HG03354 (cell line): Measurements from ENCODE around the gene RBM18.

Source experiments
- ATAC-seq: cut with Tn5 transposase; IDR thresholded peaks from one replicate; pipeline ENCODE4 v1.9.1; 2021; ENCODE audit warnings: mild to moderate bottlenecking; ENCODE audit not compliant: unreplicated experiment, poor library complexity, severe bottlenecking

Gene RBM18

DNA sequence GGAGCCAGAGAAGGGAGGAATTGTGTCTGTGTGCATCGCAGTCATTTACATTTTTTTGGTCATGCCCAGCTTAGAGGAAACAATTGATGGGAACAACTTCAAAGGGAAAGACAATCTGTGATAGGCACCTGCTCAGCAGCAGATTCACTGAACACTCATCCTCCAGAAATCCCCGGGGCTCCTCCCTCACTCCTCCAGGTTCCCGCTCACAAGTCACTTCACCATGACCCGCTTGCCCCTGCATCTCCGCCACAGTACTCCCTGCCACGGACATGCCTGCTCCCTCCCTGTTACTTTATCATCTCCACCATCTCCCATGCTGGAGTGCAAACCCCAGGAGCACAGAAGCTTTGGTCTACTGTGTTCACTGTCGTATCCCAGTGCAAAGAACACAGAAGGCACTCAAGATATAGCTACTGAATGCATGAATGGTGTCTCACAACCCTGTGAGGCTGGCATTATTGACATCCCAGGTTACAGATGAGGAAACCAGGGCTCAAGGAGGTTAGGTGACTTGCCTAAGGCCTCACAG, 52.1 kb downstream of the RBM18 start:
- ATAC-seq = no peak

DNA sequence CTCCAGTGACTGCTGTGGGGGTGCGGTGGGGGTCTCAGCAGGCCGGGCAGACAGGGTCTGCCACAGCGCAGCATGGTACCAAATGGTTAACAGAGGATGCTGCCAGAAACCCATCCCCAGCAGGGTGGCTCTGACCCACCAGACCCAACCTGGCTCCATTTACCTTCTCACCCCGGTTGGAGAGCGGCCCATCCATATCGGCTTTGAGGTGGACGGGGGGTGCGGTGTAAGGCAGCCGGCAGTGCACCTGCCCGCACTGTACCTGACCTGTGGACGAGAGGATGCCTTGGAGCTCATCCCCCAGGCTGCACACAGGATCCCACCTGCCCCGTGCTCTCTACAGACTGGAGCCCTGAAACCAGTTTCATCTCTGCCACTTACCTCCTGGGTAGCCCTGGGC, 55.2 kb downstream of the RBM18 start:
- ATAC-seq = no peak

DNA sequence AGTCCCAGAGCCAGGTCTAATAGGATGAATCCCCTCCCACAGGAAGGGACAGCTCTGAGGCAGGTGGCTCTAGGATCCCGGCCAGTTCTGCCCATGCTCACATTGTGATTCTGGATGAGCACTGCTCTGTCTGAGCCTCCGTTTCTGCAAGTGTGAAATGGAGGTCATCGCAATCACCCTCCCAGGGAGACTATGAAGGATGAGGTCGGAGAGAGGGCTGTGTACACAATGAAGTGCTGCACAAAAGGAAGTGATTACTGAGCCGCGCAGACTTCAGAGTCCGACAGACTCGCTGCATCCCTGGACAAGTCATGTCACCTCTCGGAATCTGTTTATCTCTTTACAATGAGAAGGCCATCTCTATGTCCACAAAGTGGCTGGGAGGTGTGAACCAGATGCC, 57.5 kb downstream of the RBM18 start:
- ATAC-seq = no peak

DNA sequence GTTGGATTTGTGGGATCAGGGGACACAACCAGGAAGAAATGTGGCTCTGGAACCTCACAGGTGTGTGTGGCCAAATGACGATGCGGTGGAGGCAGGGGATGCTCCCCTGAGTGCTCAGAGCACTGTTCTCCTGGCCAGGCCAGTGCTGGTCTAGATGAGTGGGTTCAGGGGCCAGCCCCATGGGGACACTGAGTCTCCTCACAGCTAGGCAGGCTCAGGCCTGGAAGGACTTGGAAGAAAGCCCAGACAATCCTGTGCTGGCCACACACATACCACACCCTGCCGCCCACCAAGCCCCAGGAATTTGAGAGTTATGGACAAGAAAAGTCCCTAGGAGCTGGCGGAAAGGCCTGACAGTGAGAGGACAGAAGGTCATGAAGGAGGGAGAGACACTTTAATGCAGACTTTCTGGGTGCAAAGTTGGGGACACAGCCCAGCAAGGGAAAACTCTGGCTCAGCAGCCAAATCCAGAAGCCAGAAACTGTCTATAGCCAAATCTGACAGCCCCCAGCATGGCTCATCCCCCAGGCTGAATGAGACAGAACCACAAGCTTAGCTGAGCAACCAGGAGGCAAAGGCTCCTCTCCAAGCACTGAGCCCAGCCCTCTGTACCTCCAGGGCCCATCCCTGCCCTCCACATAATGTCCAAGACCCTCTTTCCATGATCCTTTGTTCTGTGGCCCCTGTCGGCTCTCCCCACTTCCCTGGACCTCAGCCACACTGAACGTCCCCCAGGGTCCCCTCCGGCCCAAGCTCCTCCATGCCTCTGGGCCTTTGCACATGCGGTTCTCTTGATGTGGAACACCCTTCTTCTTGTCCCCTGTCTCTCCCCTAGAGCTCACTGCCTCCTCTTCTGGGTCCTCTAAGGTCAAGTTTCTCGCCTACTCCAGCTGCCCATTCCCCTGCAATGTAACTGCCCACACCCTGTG, 58.3 kb downstream of the RBM18 start:
- ATAC-seq = no peak

DNA sequence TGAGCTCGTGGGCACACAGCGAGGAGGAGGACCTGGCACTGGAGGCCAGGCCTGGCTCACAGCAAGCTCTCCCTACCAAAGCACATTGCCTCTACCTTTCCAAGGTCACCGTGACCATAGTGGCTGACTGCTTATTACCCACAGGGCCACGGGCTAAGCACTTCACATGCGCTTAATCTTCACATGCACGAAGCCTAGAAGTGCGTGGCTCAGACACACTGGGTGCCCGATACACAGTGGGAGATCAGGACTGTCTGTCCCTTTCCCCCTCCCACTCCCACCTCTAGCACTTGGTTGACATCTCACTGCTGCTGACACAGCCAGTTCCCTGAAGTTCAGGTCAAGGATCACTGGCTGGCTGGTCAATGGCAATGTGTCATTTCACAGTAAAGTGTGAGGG, 59.5 kb downstream of the RBM18 start:
- ATAC-seq = no peak

DNA sequence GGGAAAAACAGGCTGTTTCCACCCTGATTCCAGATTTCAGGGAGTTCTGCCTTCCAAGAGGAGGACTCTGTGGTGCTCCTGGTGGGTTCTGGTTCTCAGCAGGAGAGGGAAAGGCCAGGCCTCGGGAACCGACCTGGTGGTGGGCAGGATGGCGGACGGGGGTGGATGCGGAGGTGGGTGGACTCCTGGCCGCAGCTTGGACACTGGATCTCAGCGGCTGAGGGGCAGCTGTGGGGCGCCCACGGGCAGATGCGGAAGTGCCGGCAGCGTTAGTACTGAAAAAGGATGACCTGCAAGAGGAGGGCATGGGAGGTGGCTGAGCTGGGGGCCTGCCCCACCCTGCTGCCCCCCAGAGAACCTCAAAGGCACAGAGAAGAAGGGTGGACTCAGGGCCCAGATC, 60.1 kb downstream of the RBM18 start:
- no peak for ATAC-seq

DNA sequence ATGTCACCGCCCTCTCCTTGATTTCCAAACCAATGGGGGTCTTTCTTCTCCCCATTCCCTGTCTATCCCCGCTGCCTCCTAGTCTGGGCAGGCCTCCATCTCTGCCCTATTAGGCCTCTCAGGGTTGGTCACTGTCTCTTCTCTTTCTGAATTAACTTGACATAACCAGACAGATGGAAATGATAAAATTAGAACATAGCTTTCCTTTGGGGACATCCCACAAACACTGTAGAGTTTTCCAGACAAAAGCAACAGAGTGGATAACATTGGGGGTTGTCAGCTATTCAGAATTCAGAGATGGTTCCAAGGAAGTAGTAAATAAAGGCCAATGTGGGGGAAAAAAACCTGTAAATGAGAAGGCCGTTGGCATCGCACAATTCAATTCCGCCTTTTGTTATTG, 60.6 kb downstream of the RBM18 start:
- no peak for ATAC-seq

DNA sequence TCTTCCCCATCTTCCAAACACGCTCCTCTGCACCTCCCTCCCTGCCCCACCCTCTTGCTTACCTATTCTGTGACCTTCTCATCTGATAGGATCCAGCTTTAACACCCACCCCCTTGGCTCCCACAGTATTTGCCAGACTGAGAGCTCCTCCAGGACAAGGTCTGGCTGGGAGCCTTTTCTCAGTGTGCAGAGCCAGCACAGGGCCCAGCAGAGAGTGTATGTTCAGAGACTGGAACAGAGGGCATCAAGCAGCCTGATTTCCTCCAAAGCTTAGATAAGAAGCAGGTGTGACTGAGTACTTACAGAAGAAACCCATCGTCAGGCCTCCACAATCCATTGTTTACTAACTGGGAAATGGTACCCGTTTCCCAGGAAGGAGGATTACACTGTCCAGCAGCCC, 62.5 kb downstream of the RBM18 start:
- no peak for ATAC-seq

DNA sequence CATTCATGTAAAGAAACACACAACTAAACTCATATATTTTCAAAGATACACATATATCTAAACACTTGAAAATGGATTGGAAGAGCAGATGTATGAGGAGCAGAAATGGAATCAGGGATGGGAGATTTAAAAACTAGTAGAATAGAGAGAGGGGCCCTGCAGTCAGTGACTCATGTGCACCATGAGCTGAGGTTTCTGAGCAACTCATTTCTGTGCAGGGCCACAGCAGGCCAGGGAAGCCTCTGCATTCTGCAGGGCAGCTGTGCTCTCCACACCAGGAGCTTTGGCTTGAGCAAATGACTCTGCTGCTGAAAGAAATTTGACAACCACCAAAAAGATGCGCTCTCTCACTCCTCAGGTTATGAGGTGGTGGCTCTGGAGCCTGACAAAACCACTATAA, 63.0 kb downstream of the RBM18 start:
- no peak for ATAC-seq

DNA sequence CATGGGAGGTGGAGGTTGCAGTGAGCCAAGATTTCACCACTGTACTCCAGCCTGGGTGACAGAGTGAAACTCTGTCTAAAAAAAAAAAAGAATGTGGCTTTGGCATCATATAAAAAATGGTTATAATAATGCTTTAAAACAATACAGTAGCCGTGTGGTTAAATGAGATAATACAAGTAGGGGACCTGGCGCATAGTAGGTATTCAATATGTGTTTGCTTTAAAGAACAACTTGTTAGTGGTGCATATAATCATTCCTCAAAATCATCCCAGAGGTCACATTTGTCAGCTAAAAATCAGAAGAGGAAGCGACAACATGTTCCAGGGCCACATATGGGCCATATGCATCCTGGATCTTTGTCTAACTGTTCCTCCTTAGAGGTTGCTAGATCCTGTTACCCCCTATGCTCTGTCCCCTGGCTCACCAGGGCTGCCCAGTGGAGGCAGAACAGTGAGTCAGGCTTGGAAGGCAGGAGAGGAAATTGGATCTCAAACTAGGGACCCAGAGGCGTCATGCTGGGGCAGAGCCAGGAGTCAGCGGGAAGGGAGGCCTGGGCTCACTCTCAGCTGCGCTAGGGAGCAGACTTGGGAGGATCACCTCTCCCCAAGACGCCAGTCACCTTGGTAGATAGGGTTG, 63.6 kb downstream of the RBM18 start:
- no peak for ATAC-seq

DNA sequence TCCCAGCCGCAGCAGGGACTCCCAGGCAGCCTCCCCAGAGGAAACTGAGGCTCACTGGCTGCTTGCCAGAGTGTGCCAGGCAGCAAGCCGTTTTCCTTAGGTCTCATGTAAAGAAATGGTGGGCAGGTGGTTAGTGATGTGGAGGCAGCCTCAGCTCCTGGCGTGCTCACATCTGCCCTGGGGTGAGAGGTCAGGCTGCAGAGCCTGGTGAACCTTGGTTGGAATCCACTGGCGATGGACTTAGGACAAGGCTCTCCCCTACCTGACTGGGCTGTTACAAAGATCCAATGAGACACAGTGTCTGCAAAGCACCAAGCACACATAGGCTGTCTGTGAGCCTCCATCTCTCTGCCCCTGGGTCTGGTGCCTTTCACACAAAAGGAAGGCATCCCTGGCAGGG, 66.8 kb downstream of the RBM18 start:
- no peak for ATAC-seq

DNA sequence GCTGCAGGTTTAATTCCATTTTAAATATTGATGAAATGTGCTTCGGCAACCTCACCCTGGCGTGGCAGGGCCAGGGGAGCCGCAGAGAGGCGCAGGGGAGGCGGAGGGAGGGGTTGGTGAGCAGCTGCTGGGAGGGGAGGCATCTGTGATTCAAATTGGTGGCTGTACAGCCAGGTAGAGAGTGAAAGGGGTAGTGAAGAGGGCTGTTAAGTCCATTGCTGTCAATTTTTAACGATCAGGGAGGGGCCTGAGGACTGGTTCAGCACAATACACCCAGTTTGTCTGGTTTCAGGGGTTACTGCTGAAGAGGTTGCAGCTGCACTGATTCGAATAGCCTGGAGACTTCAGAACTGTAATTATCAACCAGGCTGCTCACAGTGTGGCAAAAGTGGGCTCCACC, 67.2 kb downstream of the RBM18 start:
- peak; percentile 70 for ATAC-seq

DNA sequence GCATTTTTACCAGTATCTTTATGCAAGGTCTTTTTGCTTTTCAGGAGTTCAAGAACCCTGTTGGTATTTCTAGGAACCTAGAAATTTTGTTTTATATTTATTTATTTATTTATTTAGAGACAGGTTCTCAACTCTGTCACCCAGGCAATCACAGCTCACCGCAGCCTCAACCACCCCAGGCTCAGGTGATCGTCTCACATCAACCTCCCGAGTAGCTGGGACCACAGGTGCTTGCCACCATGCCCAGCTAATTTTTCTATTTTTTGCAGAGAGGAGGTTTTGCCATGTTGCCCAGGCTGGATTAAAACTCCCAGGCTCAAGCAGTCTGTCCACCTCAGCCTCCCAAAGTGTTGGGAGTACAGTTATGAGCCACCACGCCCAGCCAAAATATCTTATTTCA, 68.8 kb downstream of the RBM18 start:
- no peak for ATAC-seq

DNA sequence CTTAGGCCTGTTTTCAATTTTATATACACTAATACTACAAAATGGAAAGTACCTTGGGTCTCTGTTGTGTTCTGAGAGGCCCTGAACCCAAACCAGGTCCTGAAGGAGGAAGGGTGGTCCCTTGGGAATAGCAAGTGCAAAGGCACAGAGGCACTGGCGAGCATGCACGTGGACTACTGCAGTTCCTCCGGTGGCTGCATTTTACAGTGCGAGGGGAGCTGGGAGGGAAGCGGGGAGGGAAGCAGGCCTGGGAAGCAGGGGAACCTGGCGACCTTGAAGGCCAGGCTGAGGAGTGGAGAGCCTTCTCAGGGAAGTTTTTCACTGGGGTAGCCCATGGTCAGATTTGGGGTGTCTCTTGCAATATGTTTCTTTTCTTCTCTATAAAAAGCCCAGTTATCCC, 71.0 kb downstream of the RBM18 start:
- ATAC-seq = no peak

DNA sequence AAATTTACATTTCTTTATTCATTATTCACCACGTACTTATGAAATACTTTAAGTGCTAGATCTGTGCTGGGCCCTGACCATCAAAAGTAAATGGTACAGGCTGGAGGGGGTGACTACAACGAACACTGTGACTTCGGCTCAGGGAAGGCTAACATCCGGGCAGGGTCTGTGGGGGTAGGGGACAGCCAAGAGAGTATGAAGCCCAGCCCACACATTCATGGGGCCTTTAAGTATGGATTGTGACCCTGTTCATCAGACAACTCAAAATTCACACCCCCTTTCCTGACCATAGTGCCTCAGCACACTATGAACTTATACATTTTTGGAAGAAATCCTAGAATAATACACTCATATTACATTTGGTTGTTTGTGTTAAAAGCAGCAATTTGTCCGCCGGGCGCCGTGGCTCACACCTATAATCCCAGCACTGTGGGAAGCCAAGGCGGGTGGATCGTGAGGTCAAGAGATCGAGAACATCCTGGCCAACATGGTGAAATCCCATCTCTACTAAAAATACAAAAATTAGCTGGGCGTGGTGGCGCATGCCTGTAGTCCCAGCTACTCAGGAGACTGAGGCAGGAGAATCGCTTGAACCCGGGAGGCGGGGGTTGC, 71.6 kb downstream of the RBM18 start:
- ATAC-seq = no peak

DNA sequence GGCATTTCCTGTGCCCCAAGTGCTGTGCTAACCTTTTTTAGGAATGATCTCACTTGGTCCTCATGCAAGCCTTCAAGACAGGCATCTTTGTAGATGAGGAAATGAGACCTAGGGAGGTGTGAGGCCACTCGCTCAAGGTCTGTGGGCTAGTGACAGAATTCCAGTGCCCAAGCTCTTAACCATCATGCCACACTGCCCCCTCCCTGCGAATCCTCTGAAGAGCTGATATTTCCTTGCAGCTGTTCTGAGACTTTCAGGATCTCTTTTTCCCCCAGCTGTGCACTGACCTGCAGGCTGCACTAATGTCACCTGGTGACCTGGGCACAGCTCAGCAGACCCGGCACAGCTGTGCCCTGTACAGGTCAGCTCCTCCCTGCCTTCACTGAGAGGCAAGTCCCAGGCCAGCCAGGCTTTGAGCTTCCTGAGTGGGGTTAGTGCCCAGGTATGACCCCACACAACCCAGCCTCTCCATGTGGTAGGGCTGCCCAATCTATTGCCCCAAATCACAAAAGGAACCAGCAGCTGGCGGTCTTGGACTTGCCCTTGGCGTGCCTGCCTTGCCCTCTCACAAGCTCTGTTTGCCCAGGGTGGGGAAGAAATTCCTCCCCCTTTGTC, 72.3 kb downstream of the RBM18 start:
- ATAC-seq = no peak

DNA sequence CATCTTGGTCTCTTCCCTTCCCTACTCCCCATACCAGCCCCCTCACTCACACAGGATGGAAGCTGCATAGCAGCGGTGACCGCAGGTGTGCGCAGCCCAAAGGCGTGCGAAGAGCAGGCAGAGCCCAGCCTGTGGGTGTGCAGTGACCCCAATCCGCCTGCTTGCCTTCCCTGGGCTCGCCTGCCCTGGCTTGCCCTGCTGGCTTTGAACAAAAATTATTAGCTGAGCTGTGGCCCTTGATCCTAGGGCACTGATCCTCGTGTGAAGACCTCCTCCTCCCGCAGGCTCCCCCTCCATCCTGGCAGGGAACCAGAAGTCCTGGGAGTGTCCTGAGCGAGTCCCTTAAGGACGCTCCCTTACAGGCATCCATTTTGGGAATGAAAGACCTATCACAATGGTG, 73.1 kb downstream of the RBM18 start:
- no peak for ATAC-seq

DNA sequence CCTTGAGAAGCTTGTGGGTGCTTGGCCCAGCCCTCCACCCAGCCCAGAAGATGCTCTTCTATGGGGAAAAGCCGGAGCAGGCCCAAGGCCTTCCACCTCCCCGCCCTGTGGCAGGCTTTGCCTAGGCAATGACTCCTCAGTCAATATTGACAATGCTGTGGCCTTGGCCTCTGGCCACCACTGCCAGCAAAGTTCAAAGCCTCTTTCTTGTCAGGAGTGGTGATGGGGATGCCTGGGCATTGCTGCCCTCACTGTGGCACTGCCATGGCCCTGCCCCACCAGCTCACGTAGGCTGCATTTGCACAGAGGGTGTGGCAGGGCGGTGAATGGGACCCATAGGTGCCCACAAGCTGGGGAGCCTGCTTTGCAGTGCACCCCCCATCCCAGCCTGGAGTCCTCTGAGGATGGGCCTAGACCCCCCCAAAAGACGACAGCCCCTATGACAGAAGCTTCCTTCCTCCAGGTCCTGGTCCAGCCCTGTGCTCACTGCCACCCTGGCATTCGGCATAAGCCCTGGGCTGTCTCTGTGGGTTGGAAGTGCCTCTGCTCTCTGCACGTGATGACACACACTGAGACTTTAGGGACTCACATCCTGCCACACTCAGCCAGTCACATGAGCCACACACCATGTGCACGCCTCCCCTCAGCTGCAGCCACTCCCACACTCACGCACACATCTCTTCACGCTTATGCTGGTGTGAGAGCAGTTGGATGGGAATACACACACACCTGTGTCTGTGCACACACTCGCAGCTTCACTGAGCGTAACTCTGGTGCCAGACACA, 73.9 kb downstream of the RBM18 start:
- no peak for ATAC-seq

DNA sequence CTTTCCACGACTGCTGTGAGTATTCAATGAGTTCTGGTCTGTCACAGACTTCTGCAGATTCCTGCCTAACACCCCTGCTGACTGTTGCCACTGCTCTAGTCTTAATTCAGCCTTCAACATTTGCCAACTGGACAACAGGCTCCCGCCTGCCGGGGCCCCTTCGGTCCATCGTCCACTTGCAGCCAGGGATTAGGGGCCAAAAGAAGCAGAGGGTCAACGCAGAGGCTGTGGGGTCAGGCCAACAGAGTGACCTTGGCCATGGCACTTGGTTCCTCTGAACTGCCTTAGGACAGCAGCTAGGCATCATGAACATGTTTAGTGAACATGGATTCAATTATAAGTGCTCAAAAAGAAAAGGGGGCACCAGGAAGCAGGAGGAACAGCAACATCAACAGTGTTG, 76.3 kb downstream of the RBM18 start:
- no peak for ATAC-seq
